ENCODE results near the gene REEP2. TPM values are rescaled to one million over a fixed set of nuclear protein-coding genes. Genes with fewer than 3 reads are reported as not detected.

REEP2 gene
- total RNA-seq, 1 donor from 2014 or later: 7.3 TPM

GRCh38 chr5:138491669-138492559 is 53.1 kb downstream of the REEP2 start:
- Histone ChIP-seq H3K4me1 (ENCODE audit: control insufficient read depth in 3 of 3, insufficient read depth in 3 of 3, low read length in 3 of 3) (peaks cover 20 to 33% (median 27%) of the 10 kb centered on the region in 3 donors), H3K9ac (ENCODE audit: low read depth in 1 of 3, low read length in 3 of 3) (peak overlapping the region; percentile 59 to 81 (median 78)), H3K36me3 (ENCODE audit: control insufficient read depth in 3 of 3, insufficient read depth in 3 of 3, low read length in 3 of 3) (no peaks in the 10 kb centered on the region), H3K27ac (ENCODE audit: low read depth, low read length) (peak overlapping the region; percentile 64), H3K4me3 (ENCODE audit: low read length in 3 of 3) (peak overlapping the region; percentile 71 to 76 (median 72)), H3K27me3 (ENCODE audit: control insufficient read depth in 3 of 3, insufficient read depth in 3 of 3, low read length in 3 of 3) (peaks cover 8 to 40% (median 34%) of the 10 kb centered on the region in 3 donors), H3K9me3 (ENCODE audit: control insufficient read depth in 3 of 3, low read length in 3 of 3) (no peaks in the 10 kb centered on the region)

- H3K27me3 ChIP-seq (ENCODE audit: control insufficient read depth in 3 of 3, insufficient read depth in 3 of 3, low read length in 3 of 3): peaks cover 8 to 40% (median 34%) of the 10 kb centered on the region in 3 donors
- peaks cover 20 to 33% (median 27%) of the 10 kb centered on the region in 3 donors for H3K4me1 ChIP-seq (ENCODE audit: control insufficient read depth in 3 of 3, insufficient read depth in 3 of 3, low read length in 3 of 3)
- no peaks in the 10 kb centered on the region for H3K36me3 ChIP-seq (ENCODE audit: control insufficient read depth in 3 of 3, insufficient read depth in 3 of 3, low read length in 3 of 3)
- H3K27ac ChIP-seq (ENCODE audit: low read depth, low read length): peak overlapping the region; percentile 64
- no peaks in the 10 kb centered on the region for H3K9me3 ChIP-seq (ENCODE audit: control insufficient read depth in 3 of 3, low read length in 3 of 3)
- H3K4me3 ChIP-seq (ENCODE audit: low read length in 3 of 3): peak overlapping the region; percentile 60 to 76 (median 72)
- H3K9ac ChIP-seq (ENCODE audit: low read depth in 1 of 3, low read length in 3 of 3): peak overlapping the region; percentile 59 to 81 (median 78)
Measured at GRCh38 chr5:138492560-138493045, 53.7 kb downstream of the REEP2 start.

DNA sequence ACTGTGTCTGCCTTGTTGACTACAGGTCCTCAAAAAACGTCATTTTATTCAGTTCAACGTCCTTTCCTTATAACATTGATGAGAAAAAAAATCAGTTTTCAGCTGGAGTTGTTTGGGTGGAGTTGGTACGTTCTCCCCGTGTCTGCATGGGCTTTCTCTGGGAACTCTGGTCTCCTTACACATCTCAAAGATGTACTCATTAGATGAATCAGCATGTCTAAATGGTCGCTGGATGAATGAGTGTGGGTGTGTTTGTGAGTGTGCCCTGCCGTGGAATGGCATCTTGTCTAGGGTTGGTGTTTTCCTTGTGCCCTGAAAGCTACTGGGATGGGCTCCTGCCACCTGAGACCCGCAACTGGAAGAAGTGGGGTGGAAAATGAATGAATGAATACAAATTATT is 56.5 kb downstream of the REEP2 start:
- Histone ChIP-seq H3K4me3 (ENCODE audit: low read length in 3 of 3) (no peak overlapping the region), H3K9ac (ENCODE audit: low read depth in 1 of 3, low read length in 3 of 3) (no peak overlapping the region), H3K9me3 (ENCODE audit: control insufficient read depth in 3 of 3, low read length in 3 of 3) (no peaks in the 10 kb centered on the region), H3K27me3 (ENCODE audit: control insufficient read depth in 3 of 3, insufficient read depth in 3 of 3, low read length in 3 of 3) (peaks cover 8 to 13% (median 11%) of the 10 kb centered on the region in 3 donors), H3K27ac (ENCODE audit: low read depth, low read length) (no peak overlapping the region), H3K4me1 (ENCODE audit: control insufficient read depth in 3 of 3, insufficient read depth in 3 of 3, low read length in 3 of 3) (peaks cover 18 to 26% (median 22%) of the 10 kb centered on the region in 3 donors), H3K36me3 (ENCODE audit: control insufficient read depth in 3 of 3, insufficient read depth in 3 of 3, low read length in 3 of 3) (no peaks in the 10 kb centered on the region)

Small RNAs within 50 kb of the gene (small RNA-seq; reads per million reads assigned to genes)
- not detected for gene AC113403.1

Other genes starting within 250 kb of the REEP2 start
- gene CDC23, start 225.7 kb upstream of the REEP2 start, total RNA-seq: 41.8 TPM
- 1.0 TPM for gene GFRA3, start 164.4 kb upstream of the REEP2 start, total RNA-seq
- 3.7 TPM for gene CDC25C, start 107.3 kb upstream of the REEP2 start, total RNA-seq
- 17.2 TPM for gene FAM53C, start 100.8 kb upstream of the REEP2 start, total RNA-seq
- gene KDM3B, start 86.4 kb upstream of the REEP2 start, total RNA-seq: 75.2 TPM
- 21.4 TPM for gene EGR1, start 26.4 kb downstream of the REEP2 start, total RNA-seq
- 45.4 TPM for gene ETF1, start 104.2 kb downstream of the REEP2 start, total RNA-seq
- gene HSPA9, start 136.3 kb downstream of the REEP2 start, total RNA-seq: 145 TPM

Measured in skeletal muscle tissue (tissue), 5 donors.